GM21390 (cell line): ENCODE data around the gene ADRA1B.

Experiments
- ATAC-seq: cut with Tn5 transposase; IDR thresholded peaks from one replicate; pipeline ENCODE4 v1.9.1; 2021; ENCODE audit not compliant: unreplicated experiment

Gene ADRA1B

DNA sequence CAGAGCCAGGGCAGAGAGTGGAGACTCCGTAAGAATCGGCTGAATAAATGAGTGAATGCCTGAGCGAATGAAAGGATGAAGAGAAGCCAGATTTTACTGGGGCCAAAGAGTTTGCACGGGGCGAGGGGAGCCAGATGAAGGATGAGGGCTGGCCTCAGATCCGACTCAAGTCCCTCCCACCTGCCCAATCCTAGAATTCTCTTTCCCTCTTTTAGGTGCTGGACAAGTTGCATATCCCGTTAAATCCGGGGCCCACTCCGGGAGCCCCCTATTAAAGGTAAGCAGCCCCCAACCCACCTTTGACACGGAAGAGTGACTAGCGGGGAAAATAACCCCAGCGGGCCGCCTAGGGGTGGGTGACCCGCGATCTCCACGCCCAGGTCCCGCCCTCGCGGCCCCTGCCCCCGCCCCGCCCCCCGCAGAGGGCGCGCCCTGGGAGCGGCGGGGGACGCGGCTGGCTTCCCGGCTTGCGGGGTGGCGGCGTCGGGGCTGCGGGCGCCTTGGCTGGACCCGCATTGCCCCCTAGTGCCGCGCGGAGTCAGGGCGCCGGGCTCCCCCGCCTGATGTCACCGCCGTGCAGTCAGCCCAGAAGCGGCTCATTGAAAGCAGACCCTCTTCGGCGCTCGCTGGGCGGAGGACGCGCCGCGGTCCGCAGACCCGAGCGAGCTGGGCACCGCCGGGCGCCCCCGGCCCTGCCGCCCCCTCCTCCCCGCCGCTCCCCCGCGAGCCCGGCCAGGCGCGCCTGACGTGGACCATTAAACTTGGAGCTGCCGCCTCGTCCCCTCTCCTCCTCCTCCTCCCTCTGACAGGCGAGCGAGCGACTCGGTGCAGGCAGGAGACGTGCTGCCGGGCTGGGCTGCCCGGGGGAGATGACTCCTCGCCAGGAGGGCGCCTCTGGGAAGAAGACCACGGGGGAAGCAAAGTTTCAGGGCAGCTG lies at the start of gene ADRA1B:
Gene ADRA1B, plus strand, starts transcription at position 579 of the 937 bp plus-strand sequence. CDS start 424 bp downstream, outside the sequence.
- no peak for ATAC-seq

DNA sequence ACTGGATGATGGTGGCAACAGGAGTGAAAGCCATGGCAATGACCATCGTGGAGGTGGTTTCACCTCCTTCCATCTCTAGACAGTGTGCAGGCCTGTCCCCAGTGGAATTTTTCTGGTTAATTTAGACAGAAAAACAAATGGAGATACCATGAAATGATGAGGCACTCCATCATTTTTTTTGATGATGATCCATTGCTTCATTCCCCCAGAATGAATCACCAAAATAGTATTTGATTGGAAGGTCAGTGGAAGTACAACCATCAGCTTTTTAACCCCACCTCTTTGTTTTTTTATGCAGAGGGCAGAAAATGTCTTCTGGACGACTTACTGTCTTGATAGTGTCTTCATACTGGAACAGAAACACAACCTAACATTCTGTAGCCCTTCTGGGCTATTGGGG lies 42.6 kb upstream of the ADRA1B start:
- ATAC-seq, result no peak

DNA sequence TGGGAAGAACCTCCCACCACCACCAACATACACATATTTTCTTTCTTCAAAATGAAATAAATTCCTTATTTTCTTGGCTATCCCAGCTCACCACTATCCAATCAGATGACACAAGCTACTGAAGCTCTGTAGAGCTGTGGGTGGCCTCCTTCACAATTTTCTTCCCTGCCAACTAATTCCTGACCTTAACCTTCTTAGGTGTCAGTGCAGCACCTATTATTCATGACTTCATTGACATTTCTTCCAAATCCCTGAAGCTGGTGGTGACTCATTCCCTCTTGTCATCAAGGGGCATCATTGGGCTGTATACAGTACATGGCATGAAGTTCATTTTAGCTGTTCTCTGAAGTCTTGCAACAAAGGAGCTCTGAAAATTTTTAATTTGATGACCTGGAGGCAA lies 42.0 kb upstream of the ADRA1B start:
- no peak for ATAC-seq

DNA sequence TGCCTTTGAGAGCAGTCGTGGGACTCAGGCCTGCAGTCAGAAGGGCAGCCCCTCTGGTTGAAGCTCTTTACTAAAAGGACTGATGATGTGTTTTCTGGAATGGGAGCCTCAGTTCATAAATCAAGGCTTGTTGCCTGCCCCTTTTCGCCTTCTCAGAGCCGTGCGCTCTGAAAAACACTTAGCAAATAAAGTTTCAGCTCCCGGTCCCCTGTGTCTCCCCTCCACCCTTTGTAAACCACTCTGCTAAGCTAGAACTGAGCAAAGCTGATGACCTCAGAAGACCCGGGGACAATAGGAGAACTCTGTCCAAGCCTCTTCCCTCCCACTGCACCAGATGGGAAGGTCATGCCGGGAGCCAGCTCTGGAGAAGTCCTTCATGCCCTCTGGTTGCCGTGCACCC lies 39.3 kb upstream of the ADRA1B start:
- ATAC-seq, result no peak

DNA sequence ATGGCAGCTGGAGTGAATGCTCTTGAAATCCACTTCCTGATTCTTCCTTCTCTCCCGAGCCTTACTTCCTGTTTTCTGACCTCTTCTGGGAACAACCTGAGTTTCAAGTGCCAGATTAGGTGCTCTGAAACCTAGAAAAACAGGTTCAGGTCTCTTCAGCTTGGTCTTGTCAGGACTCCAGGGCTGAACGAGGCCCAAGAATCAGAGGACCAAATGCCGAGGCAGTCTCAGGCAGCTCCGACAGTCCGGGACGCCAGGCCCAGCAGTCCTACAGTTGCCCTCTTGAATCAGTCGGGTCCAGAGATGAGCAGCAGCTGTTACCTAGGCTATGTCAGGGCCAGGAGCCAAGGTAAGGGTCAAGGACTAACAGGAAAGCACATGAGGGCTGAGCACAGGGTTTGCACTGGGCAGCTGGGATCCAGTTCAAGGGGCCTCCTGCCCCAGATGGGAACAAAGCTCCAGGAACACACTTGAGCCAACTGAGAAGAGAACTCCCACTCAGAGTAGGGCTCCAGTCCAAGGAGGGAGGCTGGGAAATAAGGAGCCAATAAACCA lies 38.3 kb upstream of the ADRA1B start:
- no peak for ATAC-seq

DNA sequence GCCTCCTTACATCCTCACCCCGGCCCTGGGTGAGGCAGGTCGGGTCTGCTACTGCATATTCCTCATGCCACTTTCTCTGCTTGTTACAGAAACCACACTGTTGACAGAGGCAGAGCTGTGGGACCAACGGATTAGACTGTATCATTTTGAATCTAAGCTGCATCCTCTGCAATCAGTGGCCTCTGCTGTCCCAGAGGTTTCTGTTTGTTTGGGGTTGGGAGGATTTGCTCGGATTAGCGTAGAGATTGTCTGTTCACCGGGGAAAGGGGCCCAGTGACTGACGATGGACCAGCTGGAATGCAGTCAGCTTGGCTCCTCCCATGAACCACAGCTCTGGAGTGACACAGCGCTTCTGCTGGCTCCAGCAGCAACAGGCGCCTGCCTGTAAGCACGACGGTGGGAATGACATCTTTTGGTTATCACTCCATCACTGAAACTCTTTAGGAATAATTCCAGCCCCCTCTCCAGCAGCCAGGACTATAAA lies 37.3 kb upstream of the ADRA1B start:
- ATAC-seq, result no peak

DNA sequence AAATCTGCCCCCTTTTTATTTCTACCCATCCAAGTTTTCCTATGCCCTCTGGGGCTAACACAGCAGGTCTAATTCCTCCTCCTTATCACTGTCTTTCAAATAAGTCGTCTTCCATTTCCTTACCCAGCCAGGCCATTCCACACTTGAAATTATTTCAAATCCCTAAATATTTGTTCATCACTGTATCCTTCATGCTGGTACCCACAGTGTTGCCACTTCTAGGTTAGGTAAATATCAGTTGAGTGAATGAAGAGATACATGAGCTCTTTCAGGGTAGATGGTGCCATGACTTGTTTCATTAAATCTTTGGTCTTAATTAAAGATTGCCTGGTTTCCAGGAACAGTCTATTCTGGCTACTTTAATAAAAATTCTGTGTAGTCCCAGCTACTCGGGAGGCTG lies 35.6 kb upstream of the ADRA1B start:
- ATAC-seq, result no peak

DNA sequence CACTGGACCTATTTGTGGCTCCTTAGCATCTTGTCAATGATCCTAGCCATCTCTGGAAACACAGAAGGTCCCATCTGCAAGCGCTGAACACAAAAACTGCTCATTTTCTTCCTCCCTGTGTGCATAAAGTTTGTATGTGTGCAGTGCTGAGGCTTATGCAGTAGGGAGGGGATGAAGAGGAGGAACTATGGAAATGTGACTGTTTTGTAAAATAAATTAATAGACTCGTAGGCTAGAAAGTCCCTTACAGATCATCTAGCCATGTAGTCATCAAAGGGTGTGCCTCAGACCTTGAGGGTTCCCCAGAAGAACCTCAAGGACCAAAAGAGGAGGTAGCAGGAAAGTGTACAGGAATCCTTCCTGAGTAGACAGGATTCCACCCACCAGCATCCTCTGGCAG lies 34.3 kb upstream of the ADRA1B start:
- no peak for ATAC-seq

DNA sequence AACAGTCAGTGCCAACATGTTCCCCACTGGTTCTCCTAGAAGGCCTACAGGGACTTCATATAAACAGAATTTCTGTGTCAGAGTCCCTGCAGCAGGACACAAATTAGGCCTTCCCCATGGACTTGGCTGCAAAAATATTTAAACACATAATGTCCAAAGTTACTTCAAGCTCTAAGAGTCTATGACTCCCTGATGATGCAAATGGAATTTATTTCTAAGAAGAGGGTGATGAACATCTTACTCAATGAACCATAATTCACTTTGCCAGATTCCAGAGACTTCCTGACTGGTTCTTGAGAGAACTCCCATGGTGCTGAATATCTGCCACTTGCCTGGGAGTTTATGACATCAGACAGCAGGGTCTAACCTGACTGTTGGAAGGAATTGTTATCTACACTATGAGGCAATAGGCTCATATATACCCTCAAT lies 32.7 kb upstream of the ADRA1B start:
- no peak for ATAC-seq

DNA sequence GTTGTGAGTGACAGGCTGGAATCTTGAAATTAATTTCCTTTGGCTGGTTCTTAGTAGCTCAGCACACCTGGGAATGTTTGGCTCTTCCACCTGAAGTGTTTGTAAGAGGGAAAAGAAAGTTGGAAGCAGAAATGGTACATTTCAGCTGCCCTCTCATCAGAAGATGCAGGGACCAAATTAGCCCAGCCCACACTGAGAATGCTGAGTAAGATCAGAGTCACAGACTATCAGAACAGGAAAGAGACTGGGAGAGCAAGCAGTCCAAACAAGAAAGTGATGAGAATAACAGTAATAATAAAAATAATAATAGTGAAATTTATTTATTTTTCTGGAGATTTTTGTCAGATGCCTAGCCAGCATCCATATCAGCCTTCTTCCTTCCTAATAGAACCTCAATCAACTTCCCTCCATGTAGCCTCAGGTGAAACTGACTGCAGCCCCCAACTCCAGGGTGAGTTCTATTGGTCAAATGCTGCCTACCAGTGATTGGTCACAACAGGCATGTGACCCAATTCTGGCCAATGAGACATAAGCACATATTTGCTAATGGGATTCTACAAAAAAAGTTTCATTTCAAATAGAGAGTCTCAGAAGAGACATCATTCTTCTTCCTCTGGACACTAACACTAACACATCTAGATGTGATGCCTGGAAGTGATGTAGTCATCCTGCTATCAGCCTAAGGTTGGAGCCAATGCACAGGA lies 31.2 kb upstream of the ADRA1B start:
- ATAC-seq, result no peak

DNA sequence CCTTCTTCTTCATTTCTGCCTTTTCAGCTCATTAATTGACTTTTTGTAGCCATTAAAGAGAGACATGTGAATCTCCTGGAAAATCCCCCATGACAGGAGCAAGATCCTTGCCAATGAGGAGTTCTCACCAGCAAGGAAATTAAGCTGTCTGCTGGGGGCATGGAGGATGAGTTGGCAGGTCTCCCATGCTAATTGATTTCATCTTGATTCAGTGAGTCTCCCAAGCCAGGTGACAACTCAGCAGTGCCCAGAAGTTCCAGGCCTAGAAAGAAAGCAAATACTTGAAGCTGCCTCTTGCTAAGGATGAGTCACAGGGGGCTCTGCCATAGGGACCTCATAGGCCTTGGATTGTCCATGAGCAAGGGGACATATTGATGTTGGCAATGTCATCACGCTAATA lies 30.0 kb upstream of the ADRA1B start:
- ATAC-seq, result no peak

DNA sequence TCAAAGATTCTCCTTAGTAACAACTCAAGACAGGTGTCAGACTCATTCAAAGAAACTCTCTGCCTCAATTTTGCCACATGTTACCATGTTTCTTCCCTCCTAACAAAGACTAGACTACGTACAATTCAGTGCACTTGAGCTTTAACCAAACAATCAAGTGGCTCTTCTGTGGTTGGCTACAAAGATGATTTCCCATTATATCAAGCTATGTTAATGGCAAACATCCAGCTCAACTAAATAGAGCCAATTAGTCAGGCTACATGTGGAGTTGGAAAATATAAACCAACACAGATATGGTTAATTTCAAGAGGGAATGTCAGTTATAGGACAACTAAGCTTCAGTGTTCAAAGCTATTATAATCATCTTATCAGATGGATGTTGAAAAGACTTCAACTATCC lies 29.2 kb upstream of the ADRA1B start:
- no peak for ATAC-seq

DNA sequence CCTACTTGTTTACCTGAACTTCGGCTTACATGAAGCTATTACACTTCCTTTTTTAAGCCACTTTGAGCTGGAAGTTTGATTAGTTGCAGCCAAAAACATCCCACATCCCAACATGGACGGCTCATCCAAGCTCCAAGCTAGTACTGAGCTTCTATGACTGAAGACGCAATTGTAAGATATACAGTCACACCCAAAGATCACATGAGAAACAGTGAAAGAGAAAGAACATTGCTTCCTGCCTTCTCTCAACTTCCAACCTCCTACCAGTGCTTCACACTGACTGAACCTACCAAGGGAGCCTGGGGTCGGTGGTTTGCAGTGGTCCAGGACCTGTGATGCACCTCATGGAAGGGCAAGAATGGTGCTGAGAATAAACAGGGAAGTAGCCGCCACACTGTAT lies 27.4 kb upstream of the ADRA1B start:
- ATAC-seq, result no peak

DNA sequence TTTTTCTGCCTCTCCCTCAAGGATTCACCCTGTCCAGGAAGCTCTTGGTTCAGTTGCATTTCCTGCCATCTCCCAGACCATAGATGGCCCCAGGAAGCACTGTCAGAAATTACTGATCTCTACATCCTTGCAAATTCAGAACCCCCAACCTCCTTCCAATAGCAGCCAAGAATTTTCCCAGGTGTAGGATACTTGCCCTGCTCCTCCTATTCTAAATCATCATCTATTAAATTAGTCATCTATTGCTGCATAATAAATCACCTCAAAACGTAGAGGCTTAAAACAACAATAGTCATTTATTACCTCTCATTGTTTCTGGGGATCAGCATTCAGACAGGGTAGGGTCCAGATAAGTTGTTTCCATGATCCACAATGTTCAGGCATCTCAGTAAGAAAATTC lies 26.1 kb upstream of the ADRA1B start:
- ATAC-seq, result no peak

DNA sequence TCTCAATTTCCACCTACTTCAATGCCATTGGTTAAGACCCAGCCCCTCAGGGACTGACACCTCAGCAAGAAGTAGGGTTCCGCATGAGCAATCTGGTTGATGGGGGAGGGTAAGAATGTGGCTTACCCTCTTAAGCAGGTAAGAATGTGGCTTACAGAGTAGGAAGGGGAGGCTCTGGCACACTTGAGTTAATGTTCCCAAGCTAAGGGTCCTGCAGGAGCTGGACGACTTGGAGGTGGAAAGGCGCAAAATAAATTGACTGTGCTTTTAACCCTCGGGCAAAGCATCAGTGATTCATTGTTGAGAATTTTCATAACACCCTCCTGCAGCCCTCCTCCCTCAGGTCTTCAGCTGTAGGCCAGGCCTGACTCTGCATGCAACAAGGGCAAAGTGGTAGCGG lies 24.9 kb upstream of the ADRA1B start:
- no peak for ATAC-seq

DNA sequence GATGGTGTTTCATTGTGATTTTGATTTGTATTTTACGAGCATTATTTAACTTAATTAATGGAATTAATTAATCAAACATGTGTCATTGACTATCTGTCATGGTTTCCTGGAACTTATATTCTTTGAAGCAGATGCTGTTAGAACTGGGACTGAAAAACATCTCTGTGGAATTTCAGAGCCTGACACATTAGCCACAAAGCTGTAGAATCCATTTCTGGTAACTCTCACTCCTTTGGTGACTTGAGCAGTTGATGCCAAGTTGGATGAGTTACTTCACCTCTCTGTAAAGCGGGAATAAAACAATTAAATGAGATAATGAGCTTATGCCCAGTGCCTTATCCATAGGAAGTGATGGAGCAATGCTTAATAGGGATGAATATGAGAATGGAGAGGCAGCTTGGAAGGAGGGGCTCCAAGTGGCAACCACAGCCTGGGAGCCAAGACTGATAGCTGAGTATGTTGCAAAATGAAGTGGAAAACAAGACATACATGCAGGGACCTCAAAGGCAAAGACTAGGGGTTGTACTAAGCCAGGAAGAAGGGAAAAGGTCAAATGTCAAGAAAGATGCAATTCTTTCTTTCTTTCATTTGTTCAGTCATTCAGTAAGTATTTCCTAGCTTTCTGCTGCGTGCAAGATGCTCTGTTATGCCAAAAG lies 23.1 kb upstream of the ADRA1B start:
- no peak for ATAC-seq

DNA sequence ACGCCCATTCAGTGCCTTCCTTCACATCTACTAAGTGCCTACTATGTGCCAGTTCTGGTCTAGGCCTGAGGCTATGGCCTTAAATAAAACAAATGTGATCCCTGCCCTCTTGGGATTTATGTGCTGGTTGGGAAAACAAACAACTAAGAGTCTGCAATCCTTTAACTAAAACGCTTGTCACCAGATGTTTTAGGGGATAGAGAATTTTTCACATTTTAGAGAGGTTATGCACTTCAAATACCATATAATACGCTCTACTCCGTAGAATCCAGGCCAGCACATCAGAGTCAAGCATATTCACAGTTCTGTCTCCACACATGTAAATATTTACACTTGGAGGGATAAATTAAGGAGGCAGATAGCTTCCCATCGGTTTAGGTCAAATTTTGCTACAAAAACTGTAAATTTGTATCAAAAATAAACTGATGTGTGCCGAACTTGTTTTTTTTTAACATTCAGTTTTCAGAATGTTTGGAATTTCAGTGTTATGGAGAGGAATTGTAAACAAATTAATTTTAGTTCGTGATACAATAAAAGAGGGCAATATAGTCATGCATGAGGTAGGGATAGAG lies 22.0 kb upstream of the ADRA1B start:
- no peak for ATAC-seq

DNA sequence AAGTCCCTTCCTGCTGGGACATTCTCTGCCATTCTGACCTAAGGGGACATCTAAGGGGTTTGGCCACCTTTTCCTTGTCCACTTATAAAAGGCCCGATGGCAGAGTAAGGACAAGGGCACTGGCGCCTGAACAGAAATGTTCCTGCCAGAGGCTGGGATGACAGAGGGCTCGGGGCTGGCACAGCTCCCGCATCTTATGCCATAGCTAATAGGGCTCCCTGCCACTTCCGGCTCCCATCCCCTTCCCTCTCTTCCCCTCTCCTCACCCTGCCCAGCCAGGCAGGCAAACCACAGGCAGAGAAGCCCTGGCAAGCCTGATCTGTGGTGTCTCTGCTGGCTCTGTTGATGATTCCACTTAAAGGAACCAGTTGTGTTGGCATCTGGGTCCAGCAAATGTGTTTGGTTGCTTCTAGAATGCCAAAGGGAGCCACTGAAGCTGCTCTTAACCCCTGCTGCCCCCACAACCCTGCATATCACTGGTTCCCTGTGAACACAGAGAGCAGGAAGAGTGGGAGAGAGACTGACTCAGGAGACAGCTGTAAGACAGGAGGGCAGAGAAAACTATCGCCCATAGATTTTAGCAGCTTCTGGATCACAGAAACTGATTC lies 18.4 kb upstream of the ADRA1B start:
- ATAC-seq, result no peak

DNA sequence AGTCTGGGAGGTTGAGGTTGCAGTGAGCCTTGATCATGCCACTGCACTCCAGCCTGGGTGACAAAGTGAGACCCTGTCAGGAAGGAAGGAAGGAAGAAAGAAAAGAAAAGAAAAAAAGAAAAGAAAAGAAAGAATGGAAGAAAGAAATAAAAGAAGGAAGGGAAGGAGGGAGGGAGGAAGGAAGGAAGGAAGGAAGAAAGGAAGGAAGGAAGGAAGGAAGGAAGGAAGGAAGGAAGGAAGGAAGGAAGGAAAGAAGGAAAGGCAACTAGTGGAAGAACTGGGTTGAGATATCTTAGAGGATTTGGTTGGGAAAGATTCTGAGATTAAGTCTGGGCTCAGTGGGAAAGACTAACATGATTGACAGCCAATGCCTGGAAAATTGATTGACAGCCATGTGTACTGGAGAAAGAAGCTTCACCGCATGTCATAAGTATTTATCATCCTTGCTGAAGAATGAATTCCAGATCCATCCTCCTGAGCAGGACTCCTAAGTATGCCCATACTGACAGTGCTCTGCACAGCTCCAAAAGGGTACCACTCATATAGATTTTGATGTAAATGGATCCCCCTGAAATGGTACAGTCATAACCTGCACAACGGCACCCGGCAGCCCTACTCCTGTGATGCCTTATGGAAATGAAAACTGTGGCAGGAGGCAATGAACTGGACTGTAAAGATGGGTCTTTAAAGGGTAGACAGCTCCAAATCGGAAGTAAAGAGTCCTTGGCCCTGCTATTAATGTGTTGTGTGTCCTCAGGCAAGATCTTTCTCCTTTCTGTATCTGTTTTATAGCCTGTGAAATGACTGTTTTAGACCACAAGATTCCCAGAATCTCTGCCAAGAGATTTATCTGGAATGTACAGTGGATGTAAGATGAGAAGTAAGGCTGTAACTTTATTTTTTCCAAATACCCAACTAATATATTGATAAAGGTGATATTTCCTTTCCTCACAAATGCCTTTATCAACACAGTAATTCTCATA lies 16.9 kb upstream of the ADRA1B start:
- ATAC-seq, result no peak
